HepG2 (cell line): Measurements from ENCODE around the gene ARF6. TPM values are rescaled to one million over a fixed set of nuclear protein-coding genes. Genes with fewer than 3 reads are reported as not detected.

Experiments
- DNMT3B ChIP-seq: conservative IDR thresholded peaks from 2 replicates; pipeline ENCODE4 v1.6.1; 2016; ENCODE audit warnings: missing biosample characterization, control low read depth
- HNRNPUL1 ChIP-seq: fragments of 200-400 bp; formaldehyde crosslinking; IDR thresholded peaks from 2 replicates; pipeline ENCODE4 v1.6.1; 2017; ENCODE audit warnings: low read depth, mild to moderate bottlenecking, low read length, moderate library complexity
- HOXA5 ChIP-seq: sonication (generic); formaldehyde crosslinking; IDR thresholded peaks from 2 replicates; pipeline ENCODE4 v1.4.0; 2020; ENCODE audit warnings: missing genetic modification reagents
- KDM4B ChIP-seq: sonication (generic); formaldehyde crosslinking; IDR thresholded peaks from 2 replicates; pipeline ENCODE4 v1.4.0; 2020; ENCODE audit warnings: missing genetic modification reagents
- KLF16 ChIP-seq, 2 experiments: sonication (generic) in 1 of 2; formaldehyde crosslinking in 1 of 2; IDR thresholded peaks; 2 replicates each; pipeline versions ENCODE4 v1.6.1 to v1.8.0; 2016 to 2023; ENCODE audit warnings: missing genetic modification reagents in 2 of 2, missing compliant biosample characterization in 1 of 2
- MED13 ChIP-seq: sonication (generic); formaldehyde crosslinking; IDR thresholded peaks from 2 replicates; pipeline ENCODE4 v1.5.0; 2020; ENCODE audit warnings: missing genetic modification reagents
- MED8 ChIP-seq: sonication (generic); formaldehyde crosslinking; IDR thresholded peaks from 2 replicates; pipeline ENCODE4 v1.8.1; 2023; ENCODE audit warnings: mild to moderate bottlenecking, missing genetic modification reagents; ENCODE audit not compliant: insufficient replicate concordance
- MIER2 ChIP-seq: IDR thresholded peaks from 2 replicates; pipeline ENCODE4 v1.6.1; 2016; ENCODE audit warnings: missing biosample characterization, missing genetic modification reagents
- MIXL1 ChIP-seq: IDR thresholded peaks from 2 replicates; pipeline ENCODE4 v1.6.1; 2016
- NCOA2 ChIP-seq: sonication (generic); formaldehyde crosslinking; IDR thresholded peaks from 2 replicates; pipeline ENCODE4 v1.8.0; 2022; ENCODE audit warnings: inconsistent platforms
- TMF1 ChIP-seq: sonication (generic); formaldehyde crosslinking; IDR thresholded peaks from 2 replicates; pipeline ENCODE4 v1.8.1; 2022; ENCODE audit warnings: low read depth, missing genetic modification reagents
- ZBTB14 ChIP-seq: sonication (generic); formaldehyde crosslinking; IDR thresholded peaks from 2 replicates; pipeline ENCODE4 v1.4.0; 2020; ENCODE audit warnings: missing genetic modification reagents
- ZNF343 ChIP-seq: sonication (generic); formaldehyde crosslinking; IDR thresholded peaks from 2 replicates; pipeline ENCODE4 v1.4.0; 2020; ENCODE audit warnings: mild to moderate bottlenecking, missing genetic modification reagents
- ZNF382 ChIP-seq: sonication (generic); formaldehyde crosslinking; IDR thresholded peaks from 2 replicates; pipeline ENCODE4 v1.5.0; 2020; ENCODE audit warnings: missing genetic modification reagents, mild to moderate bottlenecking, borderline replicate concordance
- ZNF549 ChIP-seq: sonication (generic); formaldehyde crosslinking; IDR thresholded peaks from 2 replicates; pipeline ENCODE4 v1.5.0; 2020; ENCODE audit warnings: missing genetic modification reagents
- ZNF770 ChIP-seq: sonication (generic); formaldehyde crosslinking; IDR thresholded peaks from 2 replicates; pipeline ENCODE4 v1.5.0; 2020; ENCODE audit warnings: mild to moderate bottlenecking, missing genetic modification reagents
- ZSCAN20 ChIP-seq: sonication (generic); formaldehyde crosslinking; IDR thresholded peaks from 2 replicates; pipeline ENCODE4 v1.4.0; 2020; ENCODE audit warnings: missing genetic modification reagents, mild to moderate bottlenecking, borderline replicate concordance
- ZSCAN31 ChIP-seq: sonication (generic); formaldehyde crosslinking; IDR thresholded peaks from 2 replicates; pipeline ENCODE4 v1.5.0; 2020; ENCODE audit warnings: low read depth, mild to moderate bottlenecking, missing genetic modification reagents
- polyA plus RNA-seq, 8 experiments: library from polyadenylated mRNA; depleted of rRNA in 3 of 8; stranded (reverse) in 7 of 8; unstranded in 1 of 8; fragments of >200 nt; fragmentation: Illumina TruSeq in 4 of 8; extraction: Trizol in 4 of 8; gene quantifications; 2 replicates each; pipeline versions ENCODE4 v1.2.1 to v1.2.3, GENCODE V29; 2011 to 2016; ENCODE audit warnings: low read depth in 4 of 8, missing spikeins in 1 of 8, mixed read lengths in 1 of 8; ENCODE audit not compliant: insufficient read depth in 1 of 8
- total RNA-seq, 5 experiments: library from RNA; depleted of rRNA; stranded (reverse); fragments of >200 nt; fragmentation: Illumina TruSeq; extraction: Trizol; gene quantifications; 2 replicates each; pipeline ENCODE4 v1.2.3, GENCODE V29; 2016; ENCODE audit warnings: low read depth in 1 of 5
- TF ChIP-seq, protein P1 (sequence below): sonication (generic); formaldehyde crosslinking; IDR thresholded peaks from 2 replicates; pipeline ENCODE4 v1.5.1; 2020; ENCODE audit warnings: mild to moderate bottlenecking, missing genetic modification reagents, borderline replicate concordance
- TF ChIP-seq, protein P2 (sequence below): sonication (generic); formaldehyde crosslinking; IDR thresholded peaks from 2 replicates; pipeline ENCODE4 v1.4.0; 2020; ENCODE audit warnings: mild to moderate bottlenecking, low read depth, missing genetic modification reagents
- TF ChIP-seq, protein P3 (sequence below): sonication (generic); formaldehyde crosslinking; IDR thresholded peaks from 2 replicates; pipeline ENCODE4 v1.5.1; 2020; ENCODE audit warnings: mild to moderate bottlenecking, missing genetic modification reagents, borderline replicate concordance

The ARF6 gene
- total and polyA plus RNA-seq, 2 of the 13 experiments (the other 11 are each of a cell fraction or from before 2014, with no cell fraction given) = 12.7 to 31.9 TPM

GRCh38 chr14:49935526-49935925 is 42.6 kb downstream of the ARF6 start (continued):
- TF ChIP-seq, protein P1, sequence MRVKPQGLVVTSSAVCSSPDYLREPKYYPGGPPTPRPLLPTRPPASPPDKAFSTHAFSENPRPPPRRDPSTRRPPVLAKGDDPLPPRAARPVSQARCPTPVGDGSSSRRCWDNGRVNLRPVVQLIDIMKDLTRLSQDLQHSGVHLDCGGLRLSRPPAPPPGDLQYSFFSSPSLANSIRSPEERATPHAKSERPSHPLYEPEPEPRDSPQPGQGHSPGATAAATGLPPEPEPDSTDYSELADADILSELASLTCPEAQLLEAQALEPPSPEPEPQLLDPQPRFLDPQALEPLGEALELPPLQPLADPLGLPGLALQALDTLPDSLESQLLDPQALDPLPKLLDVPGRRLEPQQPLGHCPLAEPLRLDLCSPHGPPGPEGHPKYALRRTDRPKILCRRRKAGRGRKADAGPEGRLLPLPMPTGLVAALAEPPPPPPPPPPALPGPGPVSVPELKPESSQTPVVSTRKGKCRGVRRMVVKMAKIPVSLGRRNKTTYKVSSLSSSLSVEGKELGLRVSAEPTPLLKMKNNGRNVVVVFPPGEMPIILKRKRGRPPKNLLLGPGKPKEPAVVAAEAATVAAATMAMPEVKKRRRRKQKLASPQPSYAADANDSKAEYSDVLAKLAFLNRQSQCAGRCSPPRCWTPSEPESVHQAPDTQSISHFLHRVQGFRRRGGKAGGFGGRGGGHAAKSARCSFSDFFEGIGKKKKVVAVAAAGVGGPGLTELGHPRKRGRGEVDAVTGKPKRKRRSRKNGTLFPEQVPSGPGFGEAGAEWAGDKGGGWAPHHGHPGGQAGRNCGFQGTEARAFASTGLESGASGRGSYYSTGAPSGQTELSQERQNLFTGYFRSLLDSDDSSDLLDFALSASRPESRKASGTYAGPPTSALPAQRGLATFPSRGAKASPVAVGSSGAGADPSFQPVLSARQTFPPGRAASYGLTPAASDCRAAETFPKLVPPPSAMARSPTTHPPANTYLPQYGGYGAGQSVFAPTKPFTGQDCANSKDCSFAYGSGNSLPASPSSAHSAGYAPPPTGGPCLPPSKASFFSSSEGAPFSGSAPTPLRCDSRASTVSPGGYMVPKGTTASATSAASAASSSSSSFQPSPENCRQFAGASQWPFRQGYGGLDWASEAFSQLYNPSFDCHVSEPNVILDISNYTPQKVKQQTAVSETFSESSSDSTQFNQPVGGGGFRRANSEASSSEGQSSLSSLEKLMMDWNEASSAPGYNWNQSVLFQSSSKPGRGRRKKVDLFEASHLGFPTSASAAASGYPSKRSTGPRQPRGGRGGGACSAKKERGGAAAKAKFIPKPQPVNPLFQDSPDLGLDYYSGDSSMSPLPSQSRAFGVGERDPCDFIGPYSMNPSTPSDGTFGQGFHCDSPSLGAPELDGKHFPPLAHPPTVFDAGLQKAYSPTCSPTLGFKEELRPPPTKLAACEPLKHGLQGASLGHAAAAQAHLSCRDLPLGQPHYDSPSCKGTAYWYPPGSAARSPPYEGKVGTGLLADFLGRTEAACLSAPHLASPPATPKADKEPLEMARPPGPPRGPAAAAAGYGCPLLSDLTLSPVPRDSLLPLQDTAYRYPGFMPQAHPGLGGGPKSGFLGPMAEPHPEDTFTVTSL (CRISPR knock-in tag) = peak; percentile 39; the same call in 1 of the 2 replicates
- no peak for TF ChIP-seq ZNF549 (CRISPR knock-in tag)
- no peak for TF ChIP-seq MIER2 (CRISPR knock-in tag)
- no peak for TF ChIP-seq ZNF343 (CRISPR knock-in tag)
- TF ChIP-seq ZSCAN31 = no peak
- TF ChIP-seq ZSCAN20 (CRISPR knock-in tag) = no peak
- TF ChIP-seq HOXA5 = peak; percentile 65; the same call in 1 of the 2 replicates
- TF ChIP-seq KLF16 (CRISPR knock-in tag; IDR thresholded peaks at IDR 0.05) = 0 out of 4 replicates have a peak, but pooled peaks of 1 of the 2 experiments have one; percentile 21
- peak; percentile 87 for TF ChIP-seq ZNF770 (CRISPR knock-in tag)
- no peak for TF ChIP-seq MED8 (CRISPR knock-in tag)
- TF ChIP-seq, protein P2, sequence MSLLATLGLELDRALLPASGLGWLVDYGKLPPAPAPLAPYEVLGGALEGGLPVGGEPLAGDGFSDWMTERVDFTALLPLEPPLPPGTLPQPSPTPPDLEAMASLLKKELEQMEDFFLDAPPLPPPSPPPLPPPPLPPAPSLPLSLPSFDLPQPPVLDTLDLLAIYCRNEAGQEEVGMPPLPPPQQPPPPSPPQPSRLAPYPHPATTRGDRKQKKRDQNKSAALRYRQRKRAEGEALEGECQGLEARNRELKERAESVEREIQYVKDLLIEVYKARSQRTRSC (CRISPR knock-in tag) = no peak
- TF ChIP-seq TMF1 = no peak
- TF ChIP-seq MED13 (CRISPR knock-in tag) = no peak
- no peak for TF ChIP-seq ZNF382
- TF ChIP-seq ZBTB14 (CRISPR knock-in tag) = no peak
- no peak for TF ChIP-seq NCOA2
- TF ChIP-seq HNRNPUL1 = no peak
- TF ChIP-seq, protein P3, sequence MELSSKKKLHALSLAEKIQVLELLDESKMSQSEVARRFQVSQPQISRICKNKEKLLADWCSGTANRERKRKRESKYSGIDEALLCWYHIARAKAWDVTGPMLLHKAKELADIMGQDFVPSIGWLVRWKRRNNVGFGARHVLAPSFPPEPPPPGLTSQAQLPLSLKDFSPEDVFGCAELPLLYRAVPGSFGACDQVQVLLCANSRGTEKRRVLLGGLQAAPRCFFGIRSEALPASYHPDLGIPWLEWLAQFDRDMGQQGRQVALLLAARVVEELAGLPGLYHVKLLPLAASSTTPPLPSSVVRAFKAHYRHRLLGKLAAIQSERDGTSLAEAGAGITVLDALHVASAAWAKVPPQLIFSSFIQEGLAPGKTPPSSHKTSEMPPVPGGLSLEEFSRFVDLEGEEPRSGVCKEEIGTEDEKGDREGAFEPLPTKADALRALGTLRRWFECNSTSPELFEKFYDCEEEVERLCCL (CRISPR knock-in tag) = no peak
- no peak for TF ChIP-seq DNMT3B (CRISPR knock-in tag)
- TF ChIP-seq KDM4B (CRISPR knock-in tag) = no peak
- TF ChIP-seq MIXL1 (CRISPR knock-in tag) = 0 out of 2 replicates have a peak, but pooled peaks have one; percentile 41
